Stimulated activated CD4-positive, alpha-beta T cell treated with anti-CD3 and anti-CD28 coated beads, Interleukin-15, amount 100 ng/mL, for 48 hours (primary cell): ENCODE measurements around the gene IMPDH2.

Source experiments
- DNase-seq, 2 donors: peaks; one replicate each; pipeline ENCODE4 v3.0.0-alpha.2; 2020; ENCODE audit warnings: low read depth in 2 of 2

IMPDH2 gene

DNA sequence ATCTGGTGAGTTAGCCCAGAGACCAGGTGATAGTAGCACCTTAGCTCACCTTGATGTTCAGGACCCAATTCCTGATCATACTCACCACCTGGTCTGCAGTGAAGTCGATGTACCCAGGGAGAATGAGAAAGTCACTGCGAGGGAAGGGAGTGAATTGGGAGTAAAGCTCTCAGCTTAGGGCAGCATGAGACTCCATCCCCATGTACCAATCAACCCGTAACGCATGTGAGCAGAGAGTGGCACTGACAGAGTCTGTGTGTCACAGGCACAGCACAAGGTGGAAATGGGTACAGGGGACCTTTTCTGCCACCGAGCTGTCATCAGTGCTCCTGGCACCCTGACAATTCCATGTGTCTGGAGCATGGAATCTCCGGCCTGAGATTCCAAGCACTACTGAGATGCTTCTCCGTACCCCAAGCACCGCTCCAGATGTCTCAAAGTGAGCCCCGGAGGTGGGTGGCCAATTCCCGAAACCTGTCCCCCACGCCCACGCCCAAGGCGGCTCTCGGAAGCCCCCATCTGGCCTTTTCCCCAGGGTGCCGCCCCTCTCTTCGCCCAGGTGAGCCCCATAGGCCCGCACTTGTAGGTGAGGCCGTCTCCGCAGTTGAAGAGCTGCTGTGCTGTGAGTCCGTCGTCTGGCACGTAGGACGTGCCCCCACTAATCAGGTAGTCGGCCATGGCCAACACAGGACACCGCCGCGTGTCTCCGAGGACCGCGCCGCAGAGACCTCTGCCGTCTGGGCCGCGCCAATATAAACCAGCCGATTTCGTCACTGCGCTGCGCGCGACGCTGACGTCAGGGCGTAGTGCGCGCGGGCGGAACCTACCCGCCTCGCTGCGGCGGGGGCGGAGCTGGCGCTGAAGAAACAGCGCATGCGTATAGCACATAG, at the start of gene IMPDH2:
TSS of gene IMPDH2 (minus strand) at position 726 of the 890 bp plus-strand sequence. CDS start at position 678, 48 bp downstream.
- peak; percentile 87 to 91 for DNase-seq

GRCh38 chr3:49076646-49077045, 47.4 kb upstream of the IMPDH2 start:
- DNase-seq: no peak

DNA sequence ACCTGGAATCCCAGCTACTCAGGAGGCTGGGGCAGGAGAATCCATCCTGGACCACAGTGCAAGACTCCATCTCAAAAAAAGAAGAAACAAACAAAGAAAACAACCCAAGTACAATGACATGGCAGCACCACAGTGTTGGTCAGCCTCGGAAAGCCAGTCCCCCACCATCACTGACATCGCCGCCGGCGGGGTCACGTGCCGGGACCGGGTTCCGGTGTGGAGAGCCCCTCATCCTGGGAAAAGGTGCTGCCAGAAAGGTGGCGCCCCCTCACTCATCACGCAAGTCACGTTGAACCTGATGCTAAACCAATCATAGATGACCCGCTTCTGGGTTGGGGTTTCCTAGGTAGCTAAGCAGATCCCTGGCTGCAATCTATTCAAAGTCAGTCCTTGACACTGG, 46.9 kb upstream of the IMPDH2 start:
- DNase-seq: no peak

GRCh38 chr3:49058011-49058410, 28.8 kb upstream of the IMPDH2 start:
- DNase-seq: no peak

GRCh38 chr3:49057268-49057667, 28.1 kb upstream of the IMPDH2 start:
- DNase-seq: no peak

DNA sequence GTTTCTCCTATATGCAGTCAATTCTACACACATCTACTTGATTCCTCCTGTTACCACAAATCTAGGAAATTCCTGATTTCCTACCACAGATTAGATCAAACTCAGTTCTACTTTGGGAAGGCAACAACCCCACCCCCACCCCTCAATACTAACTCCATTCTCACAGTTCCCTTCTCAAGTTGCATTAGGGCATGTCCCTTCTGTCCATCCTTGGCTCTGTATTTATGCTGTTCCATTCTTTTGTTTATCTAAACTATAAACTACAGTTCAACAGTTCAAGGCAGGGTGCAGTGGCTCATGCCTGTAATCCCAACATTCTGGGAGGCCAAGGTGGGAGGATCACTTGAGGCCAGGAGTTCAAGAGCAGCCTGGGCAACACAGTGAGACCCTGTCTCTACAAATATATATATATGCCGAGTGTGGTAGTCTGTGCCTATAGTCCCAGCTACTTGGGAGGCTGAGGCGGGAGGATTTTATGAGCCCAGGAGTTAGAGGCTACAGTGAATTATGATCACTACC, 25.2 kb upstream of the IMPDH2 start:
- no peak for DNase-seq

GRCh38 chr3:49053543-49053942, 24.3 kb upstream of the IMPDH2 start:
- DNase-seq: no peak

GRCh38 chr3:49035281-49035680, 6.1 kb upstream of the IMPDH2 start:
- no peak for DNase-seq

DNA sequence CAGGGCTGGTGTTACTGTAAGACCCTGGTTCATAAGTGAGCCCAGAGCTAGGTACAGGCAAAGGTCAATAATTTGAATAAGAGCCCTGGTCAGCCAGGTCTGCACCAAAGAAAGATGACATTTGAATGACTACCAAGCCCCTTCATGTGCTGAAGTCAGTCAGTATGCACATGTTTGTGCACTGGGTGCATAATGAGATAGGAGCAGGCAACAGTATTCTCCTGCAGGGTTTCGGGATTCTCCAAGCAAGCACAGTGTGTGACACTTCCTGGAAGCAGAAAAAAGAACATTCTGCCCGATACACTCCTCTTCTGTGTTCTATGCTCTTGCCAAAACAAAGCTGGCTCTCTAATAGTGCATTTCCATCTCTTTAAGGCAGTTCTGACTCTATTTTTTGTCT, 5.5 kb upstream of the IMPDH2 start:
- no peak for DNase-seq

DNA sequence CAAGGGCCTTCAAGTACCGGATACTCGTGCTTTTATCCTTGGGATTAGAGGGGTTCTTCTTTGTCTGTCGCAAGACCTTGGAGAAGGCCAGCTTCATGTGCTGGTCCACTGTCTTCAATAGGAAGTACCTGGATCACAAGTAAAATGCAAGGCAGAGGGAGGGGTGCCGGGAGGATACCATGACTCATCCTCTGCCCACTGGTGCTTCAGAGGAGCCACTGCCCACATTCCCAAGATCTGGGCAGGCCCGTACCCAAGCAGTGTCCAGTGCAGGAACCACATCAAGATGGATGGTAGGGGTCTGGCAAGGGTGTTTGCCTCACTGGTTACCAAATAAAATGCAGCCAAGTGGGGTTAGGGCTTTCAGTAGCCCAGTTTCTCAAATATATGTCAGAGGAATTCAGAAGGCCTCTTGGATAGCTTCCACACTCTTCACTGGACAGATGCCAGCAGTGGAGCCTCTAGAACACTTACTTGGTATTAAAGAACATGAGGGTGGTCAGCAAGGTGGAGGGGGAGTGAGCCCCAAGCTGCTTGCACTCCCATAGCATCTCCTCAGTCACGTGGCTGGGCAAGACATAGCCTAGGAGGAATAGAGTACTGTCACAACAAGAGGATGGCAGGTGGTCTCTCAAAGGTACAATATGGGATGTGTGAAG, 3.6 kb upstream of the IMPDH2 start:
- DNase-seq: no peak

GRCh38 chr3:49030321-49030720, 1.1 kb upstream of the IMPDH2 start:
- DNase-seq: no peak

GRCh38 chr3:49029563-49029884, 326 bp upstream of the IMPDH2 start:
- DNase-seq: no peak

DNA sequence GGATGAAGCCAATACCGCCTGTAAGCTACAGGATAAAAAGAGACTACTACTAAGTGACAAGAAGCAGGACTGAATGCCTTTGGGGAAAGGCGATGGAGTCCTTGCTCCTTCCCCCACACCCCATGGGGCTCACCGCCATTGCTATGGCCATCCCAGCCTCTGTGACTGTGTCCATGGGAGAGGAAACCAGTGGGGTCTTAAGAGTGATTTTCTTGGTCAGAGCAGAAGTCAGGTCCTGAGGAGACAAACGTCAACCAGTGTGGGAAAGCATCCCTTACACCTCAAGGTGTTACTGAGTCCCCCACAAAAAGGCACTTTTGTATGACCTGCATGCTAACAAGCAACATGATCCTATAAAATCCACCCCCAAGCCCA, 913 bp downstream of the IMPDH2 start:
- DNase-seq: no peak

DNA sequence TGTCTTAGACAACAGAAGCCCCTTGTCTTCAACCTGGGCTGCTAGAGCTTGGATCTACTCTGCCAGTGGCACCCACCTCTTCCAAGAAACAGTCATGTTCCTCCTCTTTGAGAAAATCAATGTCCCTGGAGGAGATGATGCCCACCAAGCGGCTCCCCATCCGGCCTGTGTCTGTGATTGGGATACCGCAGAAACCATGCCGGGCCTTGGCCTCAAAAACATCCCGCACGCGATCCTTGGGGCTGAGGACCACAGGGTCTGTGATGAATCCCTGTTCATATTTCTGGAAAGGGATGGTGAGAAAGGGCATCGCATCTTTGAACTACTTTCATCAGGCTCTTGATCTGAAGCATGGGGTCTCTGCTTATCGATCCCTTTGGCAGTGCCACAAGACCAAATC, 1.6 kb downstream of the IMPDH2 start:
- DNase-seq: no peak

GRCh38 chr3:49026536-49026935, 2.7 kb downstream of the IMPDH2 start:
- DNase-seq: no peak

DNA sequence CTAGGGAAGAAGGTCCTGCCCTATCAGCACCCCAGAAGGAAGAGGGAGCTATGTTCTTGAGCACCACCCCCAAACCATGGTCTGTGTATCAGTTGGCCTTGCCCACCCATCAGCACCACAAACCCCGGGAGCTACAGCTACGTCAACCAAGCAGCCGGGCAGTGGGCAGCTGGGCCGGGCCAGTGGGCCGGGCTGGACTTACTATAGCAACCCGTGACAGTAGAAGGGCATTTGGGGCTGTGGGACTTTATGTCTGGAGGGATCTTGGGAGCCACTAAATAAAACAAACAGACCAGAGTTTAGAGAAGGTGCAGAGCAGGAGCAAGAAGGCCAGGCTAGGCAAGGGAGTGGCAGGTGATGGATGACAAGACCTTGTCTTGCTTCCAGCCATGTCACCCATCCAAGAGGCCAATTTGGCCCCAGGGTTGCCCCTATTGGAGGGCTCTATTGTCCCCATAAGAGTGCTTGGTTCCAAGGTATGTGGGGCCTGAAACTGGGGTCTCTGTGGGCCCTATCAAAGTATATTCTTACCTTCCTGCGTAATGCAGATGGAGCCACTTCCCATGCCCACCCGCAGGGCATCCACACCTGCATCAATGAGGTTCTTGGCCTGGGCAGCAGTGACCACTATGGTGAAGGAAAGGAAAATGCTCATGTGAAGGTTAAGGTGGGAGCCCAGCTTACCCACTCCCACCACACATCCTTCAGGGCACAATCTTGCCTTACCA, 3.2 kb downstream of the IMPDH2 start:
- DNase-seq: no peak

GRCh38 chr3:49025005-49025792, 4.0 kb downstream of the IMPDH2 start:
- no peak for DNase-seq

DNA sequence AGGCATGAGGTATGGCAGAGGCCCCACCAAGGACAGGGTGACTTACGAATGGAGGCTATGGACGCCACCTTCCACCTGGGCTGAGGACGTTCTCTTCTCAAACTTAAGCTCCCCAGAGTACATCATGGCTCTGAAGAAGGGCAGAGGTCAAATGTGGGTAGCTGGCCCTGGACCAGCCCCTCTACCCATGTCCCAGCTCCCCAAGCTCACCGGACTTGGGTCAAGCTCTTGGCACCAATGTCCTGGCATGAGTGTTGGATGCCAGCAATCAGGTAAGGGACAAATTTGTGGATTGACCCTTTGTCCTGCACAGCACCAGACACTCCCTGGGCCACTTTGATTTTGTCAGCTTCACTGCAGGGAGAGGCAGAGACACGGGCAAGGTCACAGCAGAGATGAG, 4.7 kb downstream of the IMPDH2 start:
- no peak for DNase-seq

GRCh38 chr3:49023775-49024174, 5.4 kb downstream of the IMPDH2 start:
- no peak for DNase-seq

GRCh38 chr3:49022688-49023171, 6.5 kb downstream of the IMPDH2 start:
- DNase-seq: no peak
